Upper lobe of left lung (tissue), 4 donors: ENCODE measurements around the gene FAM20B.

Experiments
- CTCF ChIP-seq, 6 experiments: fragments of 450-650 bp in 4 of 6; fragments of 200-600 bp in 2 of 6; sonication (generic) in 2 of 6; IDR thresholded peaks; one replicate each; pipeline ENCODE4 v1.5.1; 2016 to 2019; ENCODE audit warnings: antibody characterized with exemption in 6 of 6
- EP300 ChIP-seq, 4 donors: sonication (generic); formaldehyde crosslinking; IDR thresholded peaks; one replicate each; pipeline ENCODE4 v1.5.1; 2017; ENCODE audit warnings: antibody characterized with exemption in 4 of 4, control low read depth in 2 of 4
- POLR2A ChIP-seq, 4 donors: fragments of 450-650 bp; IDR thresholded peaks; one replicate each; pipeline ENCODE4 v1.5.1; 2016 to 2017; ENCODE audit warnings: antibody characterized with exemption in 4 of 4, mild to moderate bottlenecking in 2 of 4
- POLR2AphosphoS5 ChIP-seq, 2 donors: sonication (generic); formaldehyde crosslinking; IDR thresholded peaks; one replicate each; pipeline ENCODE4 v1.5.1; 2017; ENCODE audit warnings: antibody characterized with exemption in 2 of 2

GRCh38 chr1:179092896-179093461 is 67.3 kb downstream of the FAM20B start:
- no peak for TF ChIP-seq CTCF (IDR thresholded peaks at IDR 0.05)
- no peak for TF ChIP-seq POLR2A (IDR thresholded peaks at IDR 0.05)
- no peak for TF ChIP-seq POLR2AphosphoS5 (IDR thresholded peaks at IDR 0.05)
- TF ChIP-seq EP300 (IDR thresholded peaks at IDR 0.05): no peak
